SJCRH30 (cell line): ENCODE measurements around the gene MCM5. TPM values are rescaled to one million over a fixed set of nuclear protein-coding genes. Genes with fewer than 3 reads are reported as not detected.
"Not testable (repeated sequence)": the region's sequence is repeated elsewhere in the genome, so short reads cannot be mapped to it uniquely, and the experiment has no call there.

Source experiments
- DNase-seq, 2 experiments: peaks; one replicate each; pipeline ENCODE4 v3.0.0-alpha.2; 2015 to 2020
- H3K27ac ChIP-seq: fragments of 250-450 bp; sonication (Bioruptor Pico); 2 replicates; pipeline ENCODE4 v1.5.1; 2020; ENCODE audit warnings: mild to moderate bottlenecking, moderate library complexity
- H3K27me3 ChIP-seq: fragments of 250-450 bp; sonication (Bioruptor Pico); 2 replicates; pipeline ENCODE4 v1.5.1; 2020; ENCODE audit warnings: mild to moderate bottlenecking, moderate library complexity
- H3K36me3 ChIP-seq: fragments of 250-450 bp; sonication (Bioruptor Pico); 2 replicates; pipeline ENCODE4 v1.5.1; 2020; ENCODE audit warnings: mild to moderate bottlenecking, moderate library complexity
- H3K4me1 ChIP-seq: fragments of 250-450 bp; sonication (Bioruptor Pico); 2 replicates; pipeline ENCODE4 v1.5.1; 2020; ENCODE audit warnings: mild to moderate bottlenecking, moderate library complexity
- H3K4me3 ChIP-seq: fragments of 250-450 bp; sonication (Bioruptor Pico); 2 replicates; pipeline ENCODE4 v1.5.1; 2020; ENCODE audit warnings: mild to moderate bottlenecking, moderate library complexity
- H3K9me3 ChIP-seq: fragments of 250-450 bp; sonication (Bioruptor Pico); replicated peaks from 2 replicates; pipeline ENCODE4 v1.5.1; 2020; ENCODE audit warnings: mild to moderate bottlenecking, moderate library complexity
- total RNA-seq: library from RNA; depleted of rRNA; stranded (reverse); fragments of >200 nt; shearing (Covaris generic); gene quantifications from 2 replicates; pipeline ENCODE4 v1.2.3, GENCODE V29; 2014

Gene MCM5
- total RNA-seq, 1 experiment from 2014 or later: 109 TPM

DNA sequence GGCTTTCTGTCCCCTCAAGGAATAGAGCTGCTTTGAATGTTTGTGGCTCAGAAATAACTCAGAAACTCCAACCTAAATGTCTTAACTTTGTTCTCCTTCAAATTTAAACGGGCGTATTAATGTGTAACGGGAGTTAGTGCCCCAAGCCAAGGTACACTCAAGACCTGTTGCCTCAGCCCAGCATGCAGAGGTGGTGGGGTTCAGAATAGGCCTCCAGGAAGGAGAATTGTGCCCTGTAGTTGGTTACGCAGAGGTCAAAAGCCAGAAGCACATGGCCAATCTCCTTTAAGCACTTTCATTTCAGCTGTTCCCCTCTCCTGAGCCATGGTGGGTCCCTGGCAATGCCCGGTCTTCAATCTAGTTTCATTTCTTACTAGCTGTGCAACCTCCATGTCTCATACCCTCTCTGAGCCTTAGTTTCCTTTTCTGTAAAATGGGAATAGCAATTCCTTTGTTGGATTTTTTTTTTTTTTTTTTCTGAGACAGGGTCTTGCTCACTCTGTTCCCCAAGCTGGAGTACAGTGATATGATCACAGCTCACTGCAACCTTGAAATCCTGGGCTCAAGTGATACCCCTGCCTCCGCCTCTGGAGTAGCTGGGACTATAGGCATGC lies 14.9 kb upstream of the MCM5 start:
- H3K4me3 ChIP-seq: no peak overlapping the region
- no peaks in the 10 kb centered on the region for H3K9me3 ChIP-seq
- H3K27ac ChIP-seq: no peak overlapping the region
- DNase-seq: no peak
- 0 out of 2 replicates have a peak, but pooled peaks cover 4% of the 10 kb centered on the region for H3K36me3 ChIP-seq
- H3K4me1 ChIP-seq: no peaks in the 10 kb centered on the region; the same call in 1 of the 2 replicates
- no peaks in the 10 kb centered on the region for H3K27me3 ChIP-seq

DNA sequence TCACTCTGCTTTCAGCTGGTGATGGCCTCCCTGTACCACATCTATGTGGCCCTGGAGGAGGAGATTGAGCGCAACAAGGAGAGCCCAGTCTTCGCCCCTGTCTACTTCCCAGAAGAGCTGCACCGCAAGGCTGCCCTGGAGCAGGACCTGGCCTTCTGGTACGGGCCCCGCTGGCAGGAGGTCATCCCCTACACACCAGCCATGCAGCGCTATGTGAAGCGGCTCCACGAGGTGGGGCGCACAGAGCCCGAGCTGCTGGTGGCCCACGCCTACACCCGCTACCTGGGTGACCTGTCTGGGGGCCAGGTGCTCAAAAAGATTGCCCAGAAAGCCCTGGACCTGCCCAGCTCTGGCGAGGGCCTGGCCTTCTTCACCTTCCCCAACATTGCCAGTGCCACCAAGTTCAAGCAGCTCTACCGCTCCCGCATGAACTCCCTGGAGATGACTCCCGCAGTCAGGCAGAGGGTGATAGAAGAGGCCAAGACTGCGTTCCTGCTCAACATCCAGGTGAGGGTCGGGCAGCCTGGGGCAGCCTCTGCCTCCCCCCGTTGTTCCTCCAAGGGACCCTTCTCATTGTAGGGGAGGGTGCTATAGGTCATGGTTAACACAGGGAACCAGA lies 13.2 kb upstream of the MCM5 start:
- Histone ChIP-seq H3K4me1 (no peaks in the 10 kb centered on the region; the same call in 1 of the 2 replicates), H3K36me3 (0 out of 2 replicates have a peak, but pooled peaks cover 4% of the 10 kb centered on the region), H3K27ac (no peak overlapping the region), H3K9me3 (no peaks in the 10 kb centered on the region), H3K27me3 (no peaks in the 10 kb centered on the region), H3K4me3 (no peak overlapping the region)
- DNase-seq: no peak

DNA sequence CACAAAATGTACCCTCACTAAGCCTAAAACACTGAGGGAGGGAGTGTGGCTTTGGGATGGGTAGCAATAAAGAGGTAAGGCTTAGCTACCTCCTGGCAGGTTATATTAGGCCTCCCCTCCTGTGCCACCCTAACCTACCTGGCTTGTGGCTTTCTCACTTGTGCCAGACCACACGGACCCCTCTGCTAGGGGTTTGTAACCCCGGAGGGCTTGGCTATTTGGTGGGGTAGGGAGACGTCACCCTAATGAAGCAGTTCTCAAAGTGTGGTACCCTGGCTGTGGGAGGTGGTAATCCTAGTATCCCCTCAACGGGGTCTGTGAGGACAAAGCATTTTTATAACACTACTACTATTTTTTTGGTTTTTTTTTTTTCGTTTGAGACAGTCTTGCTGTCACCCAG lies 9.0 kb upstream of the MCM5 start:
- Histone ChIP-seq H3K27me3 (no peaks in the 10 kb centered on the region), H3K9me3 (no peaks in the 10 kb centered on the region), H3K27ac (no peak overlapping the region), H3K4me3 (no peak overlapping the region), H3K36me3 (no peaks in the 10 kb centered on the region), H3K4me1 (no peaks in the 10 kb centered on the region)
- no peak for DNase-seq

DNA sequence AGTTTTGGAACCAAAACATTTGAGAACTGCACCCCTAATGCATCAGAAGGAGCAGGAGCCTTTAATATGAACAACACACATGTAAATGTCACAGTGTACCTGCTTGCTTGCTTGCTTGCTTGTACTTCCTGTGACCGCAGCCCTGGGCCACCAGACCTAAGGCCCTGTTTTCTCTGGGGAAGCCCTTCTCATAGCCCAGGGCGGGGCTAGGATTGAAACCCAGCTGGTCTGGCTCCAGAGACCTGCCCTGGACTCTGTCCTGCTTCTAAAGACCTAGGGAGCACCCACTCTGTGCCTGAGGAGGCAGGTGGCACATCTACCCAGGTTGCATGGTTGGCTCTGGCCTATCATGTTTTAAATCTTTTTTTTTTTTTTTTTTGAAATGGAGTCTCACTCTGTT lies 7.6 kb upstream of the MCM5 start:
- Histone ChIP-seq H3K4me3 (no peak overlapping the region), H3K27ac (no peak overlapping the region), H3K4me1 (peaks cover 1% of the 10 kb centered on the region; the same call in 1 of the 2 replicates), H3K27me3 (no peaks in the 10 kb centered on the region), H3K36me3 (no peaks in the 10 kb centered on the region), H3K9me3 (no peaks in the 10 kb centered on the region)
- no peak for DNase-seq

DNA sequence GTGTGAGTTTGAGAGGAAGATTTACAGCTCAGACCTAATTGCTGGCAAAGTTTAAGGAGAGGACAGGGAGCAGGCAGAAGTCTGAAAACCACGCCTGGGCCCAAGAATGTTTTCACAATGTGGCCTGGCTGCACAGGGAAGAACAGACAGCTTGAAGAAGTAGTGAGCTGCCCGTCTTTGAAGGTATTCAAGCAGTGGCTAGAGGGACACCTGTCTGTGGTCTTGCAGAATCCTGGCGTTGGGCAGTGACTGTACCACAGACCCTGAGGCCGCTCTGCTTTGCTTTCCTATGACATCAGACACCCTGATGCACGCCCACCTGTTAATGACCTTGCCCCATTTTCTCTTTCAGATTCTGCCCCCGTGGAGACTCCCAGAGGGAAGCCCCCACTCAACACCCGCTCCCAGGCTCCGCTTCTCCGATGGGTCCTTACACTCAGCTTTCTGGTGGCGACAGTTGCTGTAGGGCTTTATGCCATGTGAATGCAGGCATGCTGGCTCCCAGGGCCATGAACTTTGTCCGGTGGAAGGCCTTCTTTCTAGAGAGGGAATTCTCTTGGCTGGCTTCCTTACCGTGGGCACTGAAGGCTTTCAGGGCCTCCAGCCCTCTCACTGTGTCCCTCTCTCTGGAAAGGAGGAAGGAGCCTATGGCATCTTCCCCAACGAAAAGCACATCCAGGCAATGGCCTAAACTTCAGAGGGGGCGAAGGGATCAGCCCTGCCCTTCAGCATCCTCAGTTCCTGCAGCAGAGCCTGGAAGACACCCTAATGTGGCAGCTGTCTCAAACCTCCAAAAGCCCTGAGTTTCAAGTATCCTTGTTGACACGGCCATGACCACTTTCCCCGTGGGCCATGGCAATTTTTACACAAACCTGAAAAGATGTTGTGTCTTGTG lies 6.6 kb upstream of the MCM5 start:
- Histone ChIP-seq H3K4me1 (peaks cover 8% of the 10 kb centered on the region; the same call in 1 of the 2 replicates), H3K27me3 (no peaks in the 10 kb centered on the region), H3K4me3 (no peak overlapping the region), H3K9me3 (no peaks in the 10 kb centered on the region), H3K36me3 (no peaks in the 10 kb centered on the region), H3K27ac (no peak overlapping the region)
- no peak for DNase-seq

DNA sequence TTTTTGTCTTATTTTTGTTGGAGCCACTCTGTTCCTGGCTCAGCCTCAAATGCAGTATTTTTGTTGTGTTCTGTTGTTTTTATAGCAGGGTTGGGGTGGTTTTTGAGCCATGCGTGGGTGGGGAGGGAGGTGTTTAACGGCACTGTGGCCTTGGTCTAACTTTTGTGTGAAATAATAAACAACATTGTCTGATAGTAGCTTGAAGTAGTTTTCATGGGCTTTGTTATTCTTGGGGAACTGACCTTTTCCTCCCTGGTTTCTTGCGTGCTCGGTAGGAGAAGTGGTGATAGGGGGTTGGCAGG lies 6.0 kb upstream of the MCM5 start:
- H3K27ac ChIP-seq: no peak overlapping the region
- H3K27me3 ChIP-seq: no peaks in the 10 kb centered on the region
- H3K36me3 ChIP-seq: no peaks in the 10 kb centered on the region
- H3K4me1 ChIP-seq: peaks cover 8% of the 10 kb centered on the region; the same call in 1 of the 2 replicates
- no peaks in the 10 kb centered on the region for H3K9me3 ChIP-seq
- DNase-seq: no peak
- no peak overlapping the region for H3K4me3 ChIP-seq

DNA sequence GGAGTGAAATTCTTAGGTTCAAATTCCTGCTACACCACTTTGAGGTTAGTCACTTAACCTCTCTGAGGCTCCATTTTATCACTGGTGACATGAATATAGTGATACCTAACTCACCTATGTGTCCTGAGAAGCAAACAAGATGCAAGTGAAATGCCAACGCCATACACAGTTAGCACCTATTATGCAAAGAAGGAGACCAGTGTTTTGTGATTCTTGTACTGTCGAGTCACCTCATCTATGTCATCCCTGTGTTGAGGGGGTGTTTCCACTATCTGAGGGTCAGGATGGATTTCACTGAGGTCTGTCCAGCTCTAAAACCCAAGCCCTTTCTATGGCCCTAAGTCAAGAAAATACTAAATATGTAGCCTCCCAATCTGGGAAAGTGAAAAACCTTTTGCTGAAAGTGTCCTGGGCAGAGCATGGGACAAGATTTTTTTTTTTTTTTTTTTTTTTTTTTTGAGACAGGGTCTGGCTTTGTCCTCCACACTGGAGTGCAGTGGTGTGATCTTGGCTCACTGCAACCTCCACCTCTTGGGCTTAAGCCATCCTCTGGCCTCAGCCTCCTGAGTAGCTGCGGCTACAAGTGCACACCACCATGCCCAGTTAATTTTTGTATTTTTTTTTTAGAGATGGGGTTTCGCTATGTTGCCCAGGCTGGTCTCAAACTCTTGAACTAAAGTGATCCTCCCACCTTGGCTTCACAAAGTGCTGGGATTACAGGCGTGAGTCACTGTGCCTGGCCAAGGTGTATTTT lies 5.0 kb upstream of the MCM5 start:
- DNase-seq: no peak

DNA sequence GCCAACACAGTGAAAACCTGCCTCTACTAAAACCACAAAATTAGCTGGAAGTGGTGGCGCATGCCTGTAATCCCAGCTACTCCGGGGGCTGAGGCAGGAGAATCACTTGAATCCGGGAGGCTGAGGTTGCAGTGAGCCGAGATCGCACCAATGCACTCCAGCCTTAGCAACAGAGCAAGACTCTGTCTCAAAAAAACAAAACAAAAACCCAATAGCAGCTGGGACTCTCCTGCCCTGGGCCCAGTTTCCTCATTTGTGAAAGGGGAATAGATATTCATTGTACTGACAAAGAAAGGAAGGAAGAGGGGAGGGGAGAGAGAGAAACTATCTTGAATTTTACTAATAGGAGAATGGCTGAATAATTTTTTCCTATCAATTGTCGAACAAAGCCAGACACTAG lies 3.3 kb upstream of the MCM5 start:
- H3K27ac ChIP-seq, DNase-seq, H3K9me3 ChIP-seq: not testable (repeated sequence)

More for the DNA sequence above, 5.0 kb upstream of the MCM5 start:
- Histone ChIP-seq H3K27me3 (no peaks in the 10 kb centered on the region), H3K36me3 (no peaks in the 10 kb centered on the region), H3K27ac (no peak overlapping the region), H3K4me1 (peaks cover 8% of the 10 kb centered on the region; the same call in 1 of the 2 replicates), H3K4me3 (no peak overlapping the region), H3K9me3 (no peaks in the 10 kb centered on the region)

DNA sequence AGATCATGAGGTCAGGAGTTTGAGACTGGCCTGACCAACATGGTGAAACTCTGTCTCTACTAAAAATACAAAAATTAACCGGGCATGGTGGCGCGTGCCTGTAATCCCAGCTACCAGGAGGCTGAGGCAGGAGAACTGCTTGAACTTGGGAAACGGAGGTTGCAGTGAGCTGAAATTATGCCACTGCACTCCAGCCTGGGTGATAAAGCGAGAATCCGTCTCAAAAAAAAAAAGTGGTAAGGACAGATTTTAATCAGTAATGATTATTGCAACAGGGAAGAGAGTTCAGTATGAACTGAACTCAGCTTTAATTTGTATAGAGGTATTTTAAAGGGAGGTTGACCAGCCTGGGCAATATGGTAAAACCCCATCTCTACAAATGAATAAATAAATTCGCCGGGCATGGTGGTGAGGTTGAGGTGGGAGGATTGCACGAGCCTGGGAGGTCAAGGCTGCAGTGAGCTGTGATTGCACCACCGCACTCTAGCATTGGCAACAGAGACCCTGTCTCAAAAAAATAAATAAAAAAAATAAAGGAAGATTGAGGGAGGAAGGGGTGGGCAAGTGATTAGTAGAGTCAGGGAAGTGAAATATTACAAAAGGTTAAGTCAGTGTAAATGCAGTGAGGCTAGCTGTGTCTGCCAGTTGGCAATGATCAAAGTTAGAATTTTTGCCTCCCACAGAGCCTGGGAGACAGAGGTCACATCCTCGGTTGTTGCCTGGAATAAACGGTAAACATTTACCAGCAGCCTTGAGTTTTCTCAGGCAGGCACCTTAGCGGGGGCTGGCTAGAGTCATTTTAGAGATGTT lies 2.6 kb upstream of the MCM5 start:
- Histone ChIP-seq H3K4me3 (no peak overlapping the region; the same call in 1 of the 2 replicates), H3K27ac (no peak overlapping the region; the same call in 1 of the 2 replicates), H3K27me3 (no peaks in the 10 kb centered on the region), H3K9me3 (no peaks in the 10 kb centered on the region), H3K4me1 (peaks cover 15% of the 10 kb centered on the region; the same call in 1 of the 2 replicates), H3K36me3 (no peaks in the 10 kb centered on the region)
- DNase-seq: peak; percentile 52 to 69

More for the DNA sequence above, 3.3 kb upstream of the MCM5 start:
- not testable (repeated sequence) for H3K36me3 ChIP-seq, H3K27me3 ChIP-seq, H3K4me3 ChIP-seq
- H3K4me1 ChIP-seq: peaks cover 14% of the 10 kb centered on the region; the same call in 1 of the 2 replicates

DNA sequence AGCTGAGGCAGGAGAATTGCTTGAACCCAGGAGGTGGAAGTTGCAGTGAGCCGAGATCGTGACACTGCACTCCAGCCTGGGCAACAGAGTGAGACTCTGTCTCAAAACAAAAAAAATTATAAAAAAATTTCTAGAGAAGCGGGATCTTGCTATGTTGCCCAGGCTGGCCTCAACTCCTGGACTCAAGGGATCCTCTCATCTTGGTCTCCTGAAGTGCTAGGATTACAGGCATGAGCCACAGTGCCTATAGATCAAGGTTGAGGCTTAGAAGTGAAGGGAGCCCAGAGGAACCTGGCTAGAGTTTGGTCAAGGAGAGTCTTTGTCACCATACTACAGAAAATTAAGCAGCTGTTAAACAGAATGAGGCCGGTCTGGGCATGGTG lies 1.4 kb upstream of the MCM5 start:
- Histone ChIP-seq H3K27me3 (no peaks in the 10 kb centered on the region), H3K27ac (no peak overlapping the region; the same call in 1 of the 2 replicates), H3K4me1 (peaks cover 15% of the 10 kb centered on the region; the same call in 1 of the 2 replicates), H3K4me3 (no peak overlapping the region), H3K9me3 (no peaks in the 10 kb centered on the region), H3K36me3 (peaks cover 5% of the 10 kb centered on the region)
- no peak for DNase-seq

DNA sequence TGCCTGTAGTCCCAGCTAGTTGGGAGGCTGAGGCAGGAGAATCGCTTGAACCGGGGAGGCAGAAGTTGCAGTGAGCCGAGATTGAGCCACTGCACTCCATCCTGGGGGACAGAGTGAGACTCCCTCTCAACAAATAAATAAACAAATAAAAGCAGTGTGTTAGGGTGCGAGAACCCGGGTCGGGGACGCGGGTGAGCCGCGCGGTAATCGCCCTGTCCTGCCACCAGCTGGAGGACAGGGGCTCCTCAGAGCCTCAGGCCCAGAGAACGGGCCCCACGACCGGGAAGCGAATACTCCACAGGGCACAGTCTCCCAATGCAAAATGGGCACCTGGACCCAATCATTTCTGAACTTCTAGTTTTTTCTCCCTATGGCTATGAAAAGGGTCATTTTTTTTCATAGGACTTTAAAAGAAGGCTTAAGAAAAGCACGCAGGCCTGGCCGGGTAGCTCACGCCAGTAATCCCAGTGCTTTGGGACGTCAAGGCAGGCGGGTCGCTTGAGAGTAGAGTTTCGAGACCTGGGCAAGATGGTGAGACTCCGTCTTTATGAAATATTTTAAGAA lies 744 bp upstream of the MCM5 start:
- Histone ChIP-seq H3K9me3 (no peaks in the 10 kb centered on the region), H3K4me3 (peak overlapping the region; percentile 81), H3K4me1 (peaks cover 15% of the 10 kb centered on the region; the same call in 1 of the 2 replicates), H3K27me3 (no peaks in the 10 kb centered on the region), H3K36me3 (peaks cover 9% of the 10 kb centered on the region), H3K27ac (peak overlapping the region; percentile 84)
- peak; percentile 29 to 41 for DNase-seq

DNA sequence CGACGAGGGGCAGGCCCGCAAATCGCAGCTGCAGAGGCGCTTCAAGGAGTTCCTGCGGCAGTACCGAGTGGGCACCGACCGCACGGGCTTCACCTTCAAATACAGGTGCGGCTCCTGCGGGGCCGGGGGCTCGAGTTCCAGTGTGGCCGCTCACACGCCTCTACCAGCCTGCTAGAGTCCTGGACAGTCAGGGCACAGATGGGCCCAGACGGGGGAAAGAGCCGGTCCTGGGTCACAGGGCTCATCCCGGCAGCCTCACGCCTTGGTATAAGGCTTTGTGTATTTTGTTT lies 506 bp downstream of the MCM5 start:
- Histone ChIP-seq H3K27ac (peak overlapping the region; percentile 84), H3K4me3 (peak overlapping the region; percentile 81)

DNA sequence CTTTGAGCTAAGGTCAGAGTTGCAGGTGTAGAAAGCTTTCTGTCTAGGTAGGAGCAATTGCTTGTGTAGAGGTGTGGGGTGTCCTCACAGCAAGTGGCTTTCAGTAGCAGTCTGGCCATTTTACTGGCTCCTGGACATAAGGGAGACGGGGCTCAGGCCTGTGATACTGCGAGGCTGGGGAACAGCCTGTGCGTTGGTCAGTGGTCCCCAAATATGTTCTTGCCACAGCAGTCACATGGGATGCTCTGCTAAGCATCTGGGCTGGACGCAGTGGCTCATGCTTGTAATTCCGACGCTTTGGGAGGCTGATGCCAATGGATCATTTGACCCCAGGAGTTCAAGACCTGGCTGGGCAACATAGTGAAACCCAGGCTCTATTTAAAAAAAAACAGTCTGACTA lies 1.9 kb downstream of the MCM5 start:
- H3K36me3 ChIP-seq: peaks cover 27% of the 10 kb centered on the region
- H3K4me3 ChIP-seq: no peak overlapping the region
- H3K9me3 ChIP-seq: no peaks in the 10 kb centered on the region
- peaks cover 15% of the 10 kb centered on the region; the same call in 1 of the 2 replicates for H3K4me1 ChIP-seq
- H3K27me3 ChIP-seq: no peaks in the 10 kb centered on the region
- DNase-seq: no peak
- no peak overlapping the region for H3K27ac ChIP-seq

More for the DNA sequence above, 506 bp downstream of the MCM5 start:
- Histone ChIP-seq H3K9me3 (no peaks in the 10 kb centered on the region), H3K27me3 (no peaks in the 10 kb centered on the region), H3K4me1 (peaks cover 15% of the 10 kb centered on the region; the same call in 1 of the 2 replicates), H3K36me3 (peaks cover 18% of the 10 kb centered on the region)
- no peak for DNase-seq
